NCI-H345 treated with DMSO at 0.1 percent for 48 hours (cell line): ENCODE measurements around the gene SHLD1.
A peak's percentile ranks its signal among the peaks of the same experiment; 100 is the strongest.
"Not testable (repeated sequence)": the region's sequence is repeated elsewhere in the genome, so short reads cannot be mapped to it uniquely, and the experiment has no call there.

Experiments used
- DNase-seq: peaks from one replicate; lab custom pipeline; 2025; ENCODE audit not compliant: unreplicated experiment; lab: John Stamatoyannopoulos, UW

SHLD1 gene

GRCh38 chr20:5780846-5781217 is 30.6 kb downstream of the SHLD1 start:
- DNase-seq = no peak

GRCh38 chr20:5781367-5781766 is 31.2 kb downstream of the SHLD1 start:
- DNase-seq = not testable (repeated sequence)

- no peak for DNase-seq
Observed at GRCh38 chr20:5781798-5782750, 31.9 kb downstream of the SHLD1 start.

- DNase-seq = no peak
Observed at GRCh38 chr20:5784735-5785134, 34.5 kb downstream of the SHLD1 start.

GRCh38 chr20:5785146-5785545 is 34.9 kb downstream of the SHLD1 start:
- no peak for DNase-seq

GRCh38 chr20:5786930-5787795 is 37.0 kb downstream of the SHLD1 start:
- no peak for DNase-seq

- DNase-seq = no peak
Observed at GRCh38 chr20:5787796-5788165, 37.6 kb downstream of the SHLD1 start.

- peak; percentile 95 for DNase-seq
Observed at GRCh38 chr20:5788385-5788895, 38.2 kb downstream of the SHLD1 start.

- DNase-seq = no peak
Observed at GRCh38 chr20:5789827-5790226, 39.6 kb downstream of the SHLD1 start.

GRCh38 chr20:5793916-5794315 is 43.7 kb downstream of the SHLD1 start:
- DNase-seq = no peak

GRCh38 chr20:5796331-5797040 is 46.3 kb downstream of the SHLD1 start:
- no peak for DNase-seq

GRCh38 chr20:5797165-5797564 is 47.0 kb downstream of the SHLD1 start:
- no peak for DNase-seq

- no peak for DNase-seq
Observed at GRCh38 chr20:5797843-5798462, 47.8 kb downstream of the SHLD1 start.

GRCh38 chr20:5803754-5804303 is 53.6 kb downstream of the SHLD1 start:
- not testable (repeated sequence) for DNase-seq

- DNase-seq = no peak
Observed at GRCh38 chr20:5806457-5807263, 56.5 kb downstream of the SHLD1 start.

- DNase-seq = no peak
Observed at GRCh38 chr20:5807431-5807830, 57.2 kb downstream of the SHLD1 start.

GRCh38 chr20:5808901-5809300 is 58.7 kb downstream of the SHLD1 start:
- no peak for DNase-seq

- no peak for DNase-seq
Observed at GRCh38 chr20:5809495-5809894, 59.3 kb downstream of the SHLD1 start.

GRCh38 chr20:5810800-5811422 is 60.7 kb downstream of the SHLD1 start:
- no peak for DNase-seq
